Measurements from ENCODE around the gene MPV17L. TPM values are rescaled to one million over a fixed set of nuclear protein-coding genes. Genes with fewer than 3 reads are reported as not detected.
"Not testable (repeated sequence)": the region's sequence is repeated elsewhere in the genome, so short reads cannot be mapped to it uniquely, and the experiment has no call there.

Gene MPV17L
- total and polyA plus RNA-seq, 8 donors, result 1.4 to 7.0 (median 5.5) TPM

DNA sequence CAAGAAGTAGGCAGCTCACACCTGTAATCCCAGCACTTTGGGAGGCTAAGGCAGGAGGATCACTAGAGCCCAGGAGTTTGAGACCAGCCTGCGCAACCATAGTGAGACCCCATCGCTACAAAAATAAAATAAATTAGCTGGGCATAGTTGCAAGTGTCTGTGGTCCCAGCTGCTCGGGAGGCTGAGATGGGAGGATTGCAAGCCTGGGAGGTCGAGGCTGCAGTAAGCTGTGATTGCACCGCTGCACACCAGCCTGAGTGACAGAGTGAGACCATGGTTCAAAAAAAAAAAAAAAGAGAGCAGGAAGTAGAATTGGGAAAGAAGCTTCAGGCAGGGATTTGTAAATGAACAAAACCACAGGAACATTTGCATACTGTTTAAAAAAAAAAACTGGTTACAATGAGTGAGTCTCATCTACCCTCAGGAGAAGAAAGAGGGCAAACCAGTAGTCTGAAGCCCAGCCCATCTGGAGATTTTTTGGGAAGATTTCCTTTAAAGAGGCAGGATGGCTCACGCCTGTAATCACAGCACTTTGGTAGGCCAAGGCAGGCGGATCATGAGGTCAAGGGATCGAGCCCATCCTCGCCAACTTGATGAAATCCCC lies 7.9 kb downstream of the MPV17L start:
- Histone ChIP-seq H3K27ac (no peak overlapping the region), H3K27me3 (no peaks in the 10 kb centered on the region), H3K9me3 (no peaks in the 10 kb centered on the region), H3K4me1 (peaks cover 0 to 17% of the 10 kb centered on the region in 2 donors), H3K4me3 (no peak overlapping the region), H3K36me3 (no peaks in the 10 kb centered on the region)
- no peak for DNase-seq
- no peak for TF ChIP-seq CTCF (IDR thresholded peaks at IDR 0.05)
- intact Hi-C loops (cut with DNase I), result no loop called here
- no peak for ATAC-seq

DNA sequence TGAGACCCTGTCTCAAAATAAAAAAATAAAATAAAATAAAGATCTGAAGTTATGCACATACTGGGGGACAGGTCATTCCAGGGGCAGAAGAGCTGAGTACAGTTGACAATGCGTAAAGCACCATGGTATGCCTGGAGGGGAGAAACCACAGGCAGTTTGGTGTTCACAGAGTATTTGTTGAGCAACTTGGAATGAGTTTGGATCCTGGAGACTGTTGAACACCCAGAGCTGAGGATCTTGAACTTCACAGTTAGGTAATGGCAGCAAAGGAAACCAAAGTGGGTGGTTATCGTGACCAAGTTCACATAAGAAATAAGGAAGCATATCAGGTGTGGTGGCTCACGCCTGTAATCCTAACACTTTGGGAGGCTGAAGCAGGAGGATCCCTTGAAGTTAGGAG lies 8.5 kb downstream of the MPV17L start:
- H3K27me3 ChIP-seq; H3K36me3 ChIP-seq; ATAC-seq; intact Hi-C loops (cut with DNase I); H3K27ac ChIP-seq; DNase-seq; H3K9me3 ChIP-seq; H3K4me3 ChIP-seq: not testable (repeated sequence)
- peaks cover 0 to 17% of the 10 kb centered on the region in 2 donors for H3K4me1 ChIP-seq

GRCh38 chr16:15404792-15405191 lies 9.2 kb downstream of the MPV17L start:
- Histone ChIP-seq H3K4me3 (no peak overlapping the region), H3K4me1 (peaks cover 0 to 17% of the 10 kb centered on the region in 2 donors), H3K27me3 (no peaks in the 10 kb centered on the region), H3K36me3 (no peaks in the 10 kb centered on the region), H3K27ac (no peak overlapping the region), H3K9me3 (no peaks in the 10 kb centered on the region)
- DNase-seq, result no peak
- no peak for ATAC-seq
- intact Hi-C loops (cut with DNase I), result no loop called here
- TF ChIP-seq CTCF (IDR thresholded peaks at IDR 0.05), result no peak

DNA sequence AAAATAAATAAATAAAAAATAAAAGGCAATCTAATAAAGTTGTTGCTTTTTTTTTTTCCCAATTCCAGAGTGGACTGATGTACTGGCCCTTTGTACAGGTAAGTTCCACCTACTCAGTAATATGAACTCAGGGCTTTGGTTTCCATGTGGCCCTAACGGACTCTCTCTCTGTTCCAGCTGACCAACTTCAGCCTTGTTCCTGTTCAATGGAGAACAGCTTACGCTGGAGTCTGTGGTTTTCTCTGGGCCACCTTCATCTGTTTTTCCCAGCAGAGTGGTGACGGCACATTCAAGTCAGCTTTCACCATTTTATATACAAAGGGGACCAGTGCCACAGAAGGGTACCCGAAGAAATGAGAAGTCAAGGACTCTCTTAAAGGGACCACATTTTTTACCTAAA lies 12.2 kb downstream of the MPV17L start:
- not testable (repeated sequence) for H3K27ac ChIP-seq

DNA sequence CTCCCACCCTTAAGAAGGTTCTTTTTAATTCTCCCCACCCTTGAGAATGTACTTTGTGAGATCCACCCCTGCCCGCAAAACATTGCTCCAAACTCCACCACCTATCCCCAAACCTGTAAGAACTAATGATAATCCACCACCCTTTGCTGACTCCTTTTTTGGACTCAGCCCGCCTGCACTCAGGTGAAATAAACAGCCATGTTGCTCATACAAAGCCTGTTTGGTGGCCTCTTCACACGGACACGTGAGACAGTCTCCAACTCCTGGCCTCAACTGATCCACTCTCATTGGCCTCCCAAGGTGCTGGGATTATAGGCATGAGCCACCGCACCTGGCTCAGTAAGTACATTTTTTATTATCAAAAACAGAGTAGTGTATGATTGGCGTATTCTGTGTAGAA lies 13.9 kb downstream of the MPV17L start:
- not testable (repeated sequence) for ATAC-seq

More for the DNA sequence above, 12.2 kb downstream of the MPV17L start:
- ATAC-seq; DNase-seq; intact Hi-C loops (cut with DNase I); H3K4me3 ChIP-seq; H3K27me3 ChIP-seq; H3K36me3 ChIP-seq; H3K9me3 ChIP-seq: not testable (repeated sequence)
- H3K4me1 ChIP-seq, result peaks cover 0 to 17% of the 10 kb centered on the region in 2 donors

GRCh38 chr16:15415511-15415985 lies 20.0 kb downstream of the MPV17L start:
- Histone ChIP-seq H3K36me3 (no peaks in the 10 kb centered on the region), H3K4me1 (no peaks in the 10 kb centered on the region), H3K27me3 (no peaks in the 10 kb centered on the region), H3K9me3 (no peaks in the 10 kb centered on the region), H3K27ac (no peak overlapping the region), H3K4me3 (no peak overlapping the region)
- ATAC-seq (no peak), DNase-seq (no peak)
- intact Hi-C loops (cut with DNase I), result no loop called here
- TF ChIP-seq CTCF (IDR thresholded peaks at IDR 0.05), result no peak

More for the DNA sequence above, 13.9 kb downstream of the MPV17L start:
- H3K36me3 ChIP-seq; H3K4me1 ChIP-seq; H3K27ac ChIP-seq; intact Hi-C loops (cut with DNase I); H3K27me3 ChIP-seq; H3K9me3 ChIP-seq; DNase-seq; H3K4me3 ChIP-seq: not testable (repeated sequence)

- H3K9me3 ChIP-seq, result no peaks in the 10 kb centered on the region
- no peaks in the 10 kb centered on the region for H3K27me3 ChIP-seq
- TF ChIP-seq CTCF (IDR thresholded peaks at IDR 0.05), result no peak
- H3K36me3 ChIP-seq, result no peaks in the 10 kb centered on the region
- intact Hi-C loops (cut with DNase I), result no loop called here
- H3K4me3 ChIP-seq, result no peak overlapping the region
- no peaks in the 10 kb centered on the region for H3K4me1 ChIP-seq
- DNase-seq (no peak), ATAC-seq (no peak)
- no peak overlapping the region for H3K27ac ChIP-seq
Measured at GRCh38 chr16:15417197-15417596, 21.6 kb downstream of the MPV17L start.
